Sigmoid colon (tissue), 4 donors: Measurements from ENCODE around the gene DGKD.

Source experiments
- EP300 ChIP-seq, 4 donors: sonication (generic); formaldehyde crosslinking; IDR thresholded peaks; one replicate each; pipeline ENCODE4 v1.6.1; 2017; ENCODE audit warnings: antibody characterized with exemption in 4 of 4
- POLR2A ChIP-seq, 2 donors: fragments of 450-650 bp; IDR thresholded peaks; one replicate each; pipeline ENCODE4 v1.6.1; 2016; ENCODE audit warnings: antibody characterized with exemption in 2 of 2, mild to moderate bottlenecking in 2 of 2, moderate library complexity in 2 of 2
- TF ChIP-seq, protein P1 (sequence below), 4 experiments: fragments of 450-650 bp in 3 of 4; fragments of 200-600 bp in 1 of 4; IDR thresholded peaks; one replicate each; pipeline ENCODE4 v1.5.1; 2016 to 2019; ENCODE audit warnings: antibody characterized with exemption in 4 of 4, mild to moderate bottlenecking in 3 of 4, moderate library complexity in 2 of 4

DNA sequence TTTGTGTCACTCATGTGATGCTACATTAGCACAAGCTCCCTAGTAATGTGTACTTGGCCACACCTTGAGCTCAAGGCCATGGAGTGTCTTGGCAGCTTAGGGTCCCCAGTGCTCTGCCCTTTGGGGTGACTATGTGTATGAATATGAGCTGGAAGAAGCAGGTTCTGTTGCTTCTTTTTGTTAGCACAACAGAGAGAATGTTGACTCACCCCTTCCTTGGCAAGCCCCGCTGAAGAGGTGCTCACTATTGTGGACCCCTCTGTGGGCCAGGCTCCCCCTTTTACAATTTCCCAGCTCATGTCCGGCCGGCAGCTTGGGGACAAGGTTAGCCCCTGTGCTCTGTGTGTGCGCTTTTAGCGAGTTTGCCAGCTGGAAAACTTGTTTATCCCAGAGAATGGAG is 48.1 kb downstream of the DGKD start:
- TF ChIP-seq, protein P1, sequence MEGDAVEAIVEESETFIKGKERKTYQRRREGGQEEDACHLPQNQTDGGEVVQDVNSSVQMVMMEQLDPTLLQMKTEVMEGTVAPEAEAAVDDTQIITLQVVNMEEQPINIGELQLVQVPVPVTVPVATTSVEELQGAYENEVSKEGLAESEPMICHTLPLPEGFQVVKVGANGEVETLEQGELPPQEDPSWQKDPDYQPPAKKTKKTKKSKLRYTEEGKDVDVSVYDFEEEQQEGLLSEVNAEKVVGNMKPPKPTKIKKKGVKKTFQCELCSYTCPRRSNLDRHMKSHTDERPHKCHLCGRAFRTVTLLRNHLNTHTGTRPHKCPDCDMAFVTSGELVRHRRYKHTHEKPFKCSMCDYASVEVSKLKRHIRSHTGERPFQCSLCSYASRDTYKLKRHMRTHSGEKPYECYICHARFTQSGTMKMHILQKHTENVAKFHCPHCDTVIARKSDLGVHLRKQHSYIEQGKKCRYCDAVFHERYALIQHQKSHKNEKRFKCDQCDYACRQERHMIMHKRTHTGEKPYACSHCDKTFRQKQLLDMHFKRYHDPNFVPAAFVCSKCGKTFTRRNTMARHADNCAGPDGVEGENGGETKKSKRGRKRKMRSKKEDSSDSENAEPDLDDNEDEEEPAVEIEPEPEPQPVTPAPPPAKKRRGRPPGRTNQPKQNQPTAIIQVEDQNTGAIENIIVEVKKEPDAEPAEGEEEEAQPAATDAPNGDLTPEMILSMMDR (IDR thresholded peaks at IDR 0.05): no peak
- no peak for TF ChIP-seq POLR2A (IDR thresholded peaks at IDR 0.05)
- no peak for TF ChIP-seq EP300 (IDR thresholded peaks at IDR 0.05)
